Osteoblast (primary cell): ENCODE data around the gene INPP4B. TPM values are rescaled to one million over a fixed set of nuclear protein-coding genes. Genes with fewer than 3 reads are reported as not detected.

Experiments used
- DNase-seq: peaks from one replicate; pipeline ENCODE4 v3.0.0; 2011; ENCODE audit warnings: low spot score, mixed read lengths; ENCODE audit not compliant: insufficient read length; ENCODE audit errors: missing footprints
- H2AFZ ChIP-seq: 2 replicates; pipeline ENCODE4 v1.6.0; 2011; ENCODE audit warnings: mild to moderate bottlenecking, low read length
- H3K27ac ChIP-seq: 2 replicates; pipeline ENCODE4 v1.5.1; 2011; ENCODE audit warnings: mild to moderate bottlenecking, low read depth, low read length, moderate library complexity
- H3K27me3 ChIP-seq: 2 replicates; pipeline ENCODE4 v1.6.0; 2012; ENCODE audit warnings: mild to moderate bottlenecking, control low read depth, inconsistent platforms, low read length, moderate library complexity; ENCODE audit not compliant: insufficient read depth
- H3K36me3 ChIP-seq: 2 replicates; pipeline ENCODE4 v1.5.1; 2011; ENCODE audit warnings: mild to moderate bottlenecking, low read length, control low read depth, moderate library complexity; ENCODE audit not compliant: insufficient read depth
- H3K4me1 ChIP-seq: 2 replicates; pipeline ENCODE4 v1.5.1; 2011; ENCODE audit warnings: mild to moderate bottlenecking, low read length, control low read depth, moderate library complexity; ENCODE audit not compliant: insufficient read depth
- H3K4me2 ChIP-seq: 2 replicates; pipeline ENCODE4 v1.6.0; 2011; ENCODE audit warnings: mild to moderate bottlenecking, low read length; ENCODE audit not compliant: insufficient read depth
- H3K4me3 ChIP-seq: fragments of 200-600 bp; sonication (generic); 3 replicates; pipeline ENCODE4 v1.5.1; 2012; ENCODE audit warnings: mild to moderate bottlenecking, low read length, inconsistent platforms; ENCODE audit not compliant: insufficient read depth
- H3K79me2 ChIP-seq: 2 replicates; pipeline ENCODE4 v1.6.0; 2012; ENCODE audit warnings: mild to moderate bottlenecking, low read length, control low read depth, inconsistent platforms; ENCODE audit not compliant: insufficient read depth
- H3K9me3 ChIP-seq: 2 replicates; pipeline ENCODE4 v1.5.1; 2011; ENCODE audit warnings: low read depth, low read length, control low read depth
- H4K20me1 ChIP-seq: 2 replicates; pipeline ENCODE4 v1.6.0; 2012; ENCODE audit warnings: mild to moderate bottlenecking, low read length, control low read depth; ENCODE audit not compliant: insufficient read depth
- CTCF ChIP-seq: IDR thresholded peaks from 2 replicates; pipeline ENCODE4 v1.5.1; 2011; ENCODE audit warnings: mild to moderate bottlenecking, low read depth, low read length, moderate library complexity; ENCODE audit errors: extremely low read depth
- total RNA-seq: library from RNA; depleted of rRNA; stranded (reverse); fragments of >200 nt; gene quantifications from 2 replicates; pipeline ENCODE4 v1.2.3, GENCODE V29; 2012

INPP4B gene
- total RNA-seq, 1 donor: 11.6 TPM

- no peak overlapping the region for H3K4me3 ChIP-seq
- no peaks in the 10 kb centered on the region for H3K27me3 ChIP-seq
- no peak for DNase-seq
- H3K36me3 ChIP-seq: no peaks in the 10 kb centered on the region
- no peaks in the 10 kb centered on the region for H4K20me1 ChIP-seq
- no peak overlapping the region for H3K4me2 ChIP-seq
- no peaks in the 10 kb centered on the region for H3K4me1 ChIP-seq
- no peak for TF ChIP-seq CTCF
- no peaks in the 10 kb centered on the region for H3K9me3 ChIP-seq
- no peaks in the 10 kb centered on the region for H3K79me2 ChIP-seq
- H3K27ac ChIP-seq: no peak overlapping the region
- H2AFZ ChIP-seq: no peak overlapping the region
These were observed 315.4 kb downstream of the INPP4B start for GRCh38 chr4:142530728-142531127.

GRCh38 chr4:142528433-142528832 is 317.7 kb downstream of the INPP4B start:
- no peaks in the 10 kb centered on the region for H3K36me3 ChIP-seq
- H3K79me2 ChIP-seq: no peaks in the 10 kb centered on the region
- H3K27me3 ChIP-seq: no peaks in the 10 kb centered on the region
- no peak for DNase-seq
- no peaks in the 10 kb centered on the region for H4K20me1 ChIP-seq
- no peak overlapping the region for H3K4me3 ChIP-seq
- H3K4me2 ChIP-seq: no peak overlapping the region
- H3K4me1 ChIP-seq: no peaks in the 10 kb centered on the region
- no peak overlapping the region for H2AFZ ChIP-seq
- no peaks in the 10 kb centered on the region for H3K9me3 ChIP-seq
- TF ChIP-seq CTCF: no peak
- no peak overlapping the region for H3K27ac ChIP-seq

GRCh38 chr4:142523111-142523510 is 323.0 kb downstream of the INPP4B start:
- no peaks in the 10 kb centered on the region for H3K9me3 ChIP-seq
- no peaks in the 10 kb centered on the region for H3K4me1 ChIP-seq
- H3K27ac ChIP-seq: no peak overlapping the region
- no peak overlapping the region for H3K4me2 ChIP-seq
- H3K36me3 ChIP-seq: no peaks in the 10 kb centered on the region
- H3K4me3 ChIP-seq: no peak overlapping the region
- no peak for TF ChIP-seq CTCF
- H2AFZ ChIP-seq: no peak overlapping the region
- no peaks in the 10 kb centered on the region for H4K20me1 ChIP-seq
- no peaks in the 10 kb centered on the region for H3K79me2 ChIP-seq
- no peaks in the 10 kb centered on the region for H3K27me3 ChIP-seq
- DNase-seq: no peak

GRCh38 chr4:142519342-142519741 is 326.8 kb downstream of the INPP4B start:
- Histone ChIP-seq H4K20me1 (no peaks in the 10 kb centered on the region), H3K27me3 (no peaks in the 10 kb centered on the region), H3K4me1 (peaks cover 4% of the 10 kb centered on the region), H3K9me3 (no peaks in the 10 kb centered on the region), H2AFZ (no peak overlapping the region), H3K27ac (no peak overlapping the region), H3K79me2 (no peaks in the 10 kb centered on the region), H3K4me3 (no peak overlapping the region), H3K4me2 (no peak overlapping the region), H3K36me3 (no peaks in the 10 kb centered on the region)
- no peak for DNase-seq
- TF ChIP-seq CTCF: no peak
